Measurements from ENCODE around the gene B4GALNT3.
"Not testable (repeated sequence)": the region's sequence is repeated elsewhere in the genome, so short reads cannot be mapped to it uniquely, and the experiment has no call there.

The B4GALNT3 gene

DNA sequence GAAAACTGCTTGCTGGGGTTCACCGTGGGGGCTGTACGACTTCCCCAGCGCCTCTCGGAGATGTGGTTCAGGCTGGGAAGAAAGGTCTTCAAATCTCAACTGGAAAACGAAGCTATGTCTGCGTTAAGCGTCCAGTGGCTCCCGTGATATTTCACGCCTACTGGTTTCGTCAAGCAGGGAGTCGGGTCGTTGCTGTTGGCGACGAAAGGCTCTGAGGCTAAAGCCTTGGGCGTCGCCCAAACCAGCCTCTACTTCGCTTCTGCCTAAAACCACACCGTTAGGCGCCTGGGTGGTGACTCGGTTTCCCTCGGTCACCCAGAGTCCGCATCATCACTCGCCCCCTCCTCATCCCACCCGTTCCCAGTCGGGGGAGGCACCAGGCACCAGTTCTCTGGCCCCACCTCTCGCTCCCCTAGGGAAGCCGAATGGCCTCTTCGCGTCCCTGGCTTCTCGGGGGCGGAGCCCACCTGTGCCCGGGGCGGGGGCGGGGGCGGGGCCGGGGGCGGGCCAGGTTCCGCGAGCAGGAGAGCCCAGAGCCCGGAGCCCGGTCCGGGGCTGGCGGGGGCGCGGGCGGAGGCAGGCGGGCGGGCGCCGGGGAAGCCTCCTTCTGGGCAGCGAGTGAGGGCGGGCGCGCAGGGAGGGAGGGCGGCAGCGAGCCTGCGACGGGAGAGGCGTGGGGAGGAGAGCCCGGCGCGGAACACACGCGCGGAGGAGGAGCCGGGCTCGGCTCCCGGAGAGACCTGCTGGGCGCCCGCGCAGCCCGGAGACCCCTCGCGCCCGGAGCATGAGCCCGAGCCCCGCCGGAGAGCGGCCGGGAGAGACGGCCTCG, at the start of gene B4GALNT3:
TSS of gene B4GALNT3 (plus strand) at position 510 of the 829 bp plus-strand sequence. CDS start 438 bp downstream, outside the sequence.
- DNase-seq, result peak; percentile 38 to 57

DNA sequence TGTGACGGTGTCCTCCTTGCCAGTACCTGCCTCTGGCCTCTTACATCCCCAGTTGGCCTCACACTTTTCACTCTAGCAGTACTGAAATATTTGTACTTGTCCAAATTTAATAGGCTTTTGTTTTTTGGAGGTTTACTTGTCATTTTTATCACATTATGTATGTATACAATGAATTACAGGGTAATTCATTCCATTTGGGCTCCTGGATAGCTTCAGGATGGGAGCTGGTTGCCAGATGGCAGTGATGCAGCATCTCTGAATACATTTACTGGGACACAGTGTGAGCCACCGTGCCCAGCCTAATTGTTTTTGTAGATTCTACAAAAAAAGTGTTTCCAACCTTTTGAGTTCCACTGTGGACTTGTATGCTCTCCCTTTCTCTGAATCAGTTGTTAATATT, 44.9 kb upstream of the B4GALNT3 start:
- DNase-seq, result no peak

DNA sequence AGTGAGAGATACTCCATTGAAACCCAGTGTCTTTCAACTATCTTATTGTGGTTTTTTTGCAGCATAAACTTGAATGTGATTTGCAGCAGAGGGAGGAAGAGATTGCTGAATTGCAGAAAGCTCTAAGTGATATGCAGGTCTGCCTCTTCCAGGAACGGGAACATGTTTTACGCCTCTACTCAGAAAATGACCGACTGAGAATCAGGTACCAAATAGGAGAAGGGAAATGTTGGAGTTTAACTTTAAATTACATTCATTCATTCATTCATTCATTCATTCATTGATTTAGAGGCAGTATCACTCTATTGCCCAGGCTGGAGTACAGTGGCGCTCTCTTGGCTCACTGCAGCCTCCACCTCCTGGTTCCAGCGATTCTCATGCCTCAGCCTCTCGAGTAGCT, 41.3 kb upstream of the B4GALNT3 start:
- DNase-seq, result no peak

DNA sequence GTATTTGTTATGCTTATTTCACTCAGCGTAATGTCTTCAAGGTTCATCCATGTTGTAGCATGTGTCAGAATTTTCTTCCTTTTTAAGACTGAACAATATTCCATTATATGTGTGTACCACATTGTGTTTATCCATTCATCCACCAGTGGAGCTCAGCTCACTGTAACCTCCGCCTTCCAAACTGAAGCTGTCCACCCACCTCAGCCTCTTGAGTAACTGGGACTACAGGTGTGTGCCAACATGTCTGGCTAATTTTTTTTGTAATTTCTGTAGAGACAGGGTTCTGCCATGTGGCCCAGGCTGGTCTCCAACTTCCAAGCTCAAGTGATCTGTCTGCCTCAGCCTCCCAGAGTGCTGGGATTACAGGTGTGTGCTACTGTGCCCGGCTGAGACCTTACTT, 37.2 kb upstream of the B4GALNT3 start:
- no peak for DNase-seq

DNA sequence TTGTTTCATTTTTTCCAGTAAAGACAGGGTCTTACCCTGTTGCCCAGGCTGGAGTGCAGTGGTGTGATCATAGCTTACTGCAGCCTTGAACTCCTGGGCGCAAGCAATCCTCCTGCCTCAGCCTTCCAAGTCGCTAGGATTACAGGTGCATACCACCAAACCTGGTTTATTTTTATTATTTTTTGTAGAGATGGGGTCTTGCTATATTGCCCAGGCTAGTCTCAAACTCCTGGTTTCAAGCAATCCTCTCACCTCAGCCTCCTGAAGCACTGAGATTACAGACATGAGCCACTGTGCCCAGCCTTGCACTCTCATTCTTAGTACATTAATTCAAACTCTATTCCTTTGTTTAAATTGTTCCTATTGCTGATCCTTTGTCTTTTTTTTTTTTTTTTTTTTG, 24.0 kb upstream of the B4GALNT3 start:
- not testable (repeated sequence) for DNase-seq

DNA sequence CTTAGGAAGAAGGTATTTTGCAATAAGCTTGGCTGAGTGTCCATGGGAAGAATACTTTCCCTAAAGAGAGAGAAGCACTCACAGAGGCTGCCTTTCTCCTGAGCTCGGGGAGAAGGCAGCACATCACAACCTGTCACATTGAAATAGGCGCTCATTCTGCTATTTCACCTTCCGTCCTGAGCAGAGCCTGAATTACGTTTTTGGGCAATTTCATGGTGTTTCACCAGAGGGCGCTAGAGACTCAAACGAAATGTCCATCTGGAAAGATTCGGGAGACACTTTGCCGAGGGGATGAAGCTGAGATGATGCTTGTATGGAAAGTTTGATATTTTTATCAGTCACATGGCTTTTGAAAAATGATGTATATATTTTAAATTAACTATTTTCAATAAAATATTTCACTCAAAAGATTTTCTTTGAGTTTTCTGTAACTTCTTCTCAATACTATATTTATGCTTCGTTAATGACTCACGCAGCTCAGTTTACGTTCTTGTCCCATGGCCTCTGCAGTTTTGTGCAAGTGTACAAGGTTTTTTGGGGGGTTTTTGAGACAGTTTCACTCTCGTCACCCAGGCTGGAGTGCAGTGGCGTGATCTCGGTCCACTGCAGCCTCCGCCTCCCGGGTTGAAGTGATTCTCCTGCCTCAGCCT, 17.4 kb upstream of the B4GALNT3 start:
- peak; percentile 13 to 56 for DNase-seq

DNA sequence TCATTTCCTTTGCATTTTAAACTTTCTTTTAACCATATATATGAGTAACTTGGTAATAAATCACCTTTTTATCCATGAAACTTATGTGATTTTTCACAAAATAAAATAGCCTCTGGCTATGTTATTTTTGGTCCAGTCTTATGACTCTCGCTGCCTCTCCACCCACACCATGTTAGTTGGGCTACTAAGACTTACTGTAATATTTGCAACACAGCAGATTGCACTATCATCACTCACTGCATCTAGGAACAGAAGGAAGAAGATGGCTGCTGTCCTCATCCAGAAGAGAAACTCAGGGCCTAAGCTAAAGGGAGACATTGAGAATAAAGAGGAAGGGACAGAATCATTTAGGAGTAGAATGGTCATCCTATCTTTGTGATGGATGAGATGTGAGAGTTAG, 12.6 kb upstream of the B4GALNT3 start:
- DNase-seq, result no peak

DNA sequence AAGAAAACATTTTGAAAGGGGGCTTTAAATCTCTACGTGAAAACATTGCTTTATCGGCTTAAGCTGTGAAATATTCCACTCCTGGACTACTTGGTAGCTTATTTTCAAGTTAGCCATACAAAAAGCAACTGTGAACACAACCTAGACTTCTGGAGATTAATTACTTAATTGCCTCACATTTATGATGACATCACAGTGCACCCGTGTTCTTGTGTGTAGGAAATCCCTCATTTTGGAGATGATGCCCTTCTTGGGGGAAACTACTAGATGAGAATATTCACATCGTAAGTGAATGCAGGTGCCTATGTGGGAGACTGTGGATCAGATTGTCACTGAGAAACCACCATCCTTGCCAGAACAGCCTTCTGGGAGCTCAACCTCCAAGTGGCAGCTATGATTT, 10.5 kb upstream of the B4GALNT3 start:
- no peak for DNase-seq

DNA sequence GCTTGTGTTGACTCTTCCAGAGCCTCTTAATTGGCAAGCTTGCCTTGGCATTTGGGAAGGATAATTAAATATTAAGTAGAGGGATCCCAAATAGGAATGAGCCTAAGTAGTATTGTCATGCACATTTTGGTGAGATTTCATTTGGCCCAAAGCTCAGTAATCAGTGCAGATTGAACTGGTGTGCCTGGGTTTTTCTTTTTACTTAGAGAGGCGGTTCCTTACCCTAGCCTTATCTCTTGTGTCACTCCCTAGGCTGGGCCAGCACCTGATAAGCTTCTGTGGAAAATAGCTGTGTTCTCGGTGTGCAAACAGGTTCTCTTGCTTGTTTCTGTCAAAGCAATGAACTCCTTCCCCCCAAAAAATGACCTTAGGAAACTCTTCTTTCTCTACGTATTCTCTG, 9.3 kb upstream of the B4GALNT3 start:
- no peak for DNase-seq

DNA sequence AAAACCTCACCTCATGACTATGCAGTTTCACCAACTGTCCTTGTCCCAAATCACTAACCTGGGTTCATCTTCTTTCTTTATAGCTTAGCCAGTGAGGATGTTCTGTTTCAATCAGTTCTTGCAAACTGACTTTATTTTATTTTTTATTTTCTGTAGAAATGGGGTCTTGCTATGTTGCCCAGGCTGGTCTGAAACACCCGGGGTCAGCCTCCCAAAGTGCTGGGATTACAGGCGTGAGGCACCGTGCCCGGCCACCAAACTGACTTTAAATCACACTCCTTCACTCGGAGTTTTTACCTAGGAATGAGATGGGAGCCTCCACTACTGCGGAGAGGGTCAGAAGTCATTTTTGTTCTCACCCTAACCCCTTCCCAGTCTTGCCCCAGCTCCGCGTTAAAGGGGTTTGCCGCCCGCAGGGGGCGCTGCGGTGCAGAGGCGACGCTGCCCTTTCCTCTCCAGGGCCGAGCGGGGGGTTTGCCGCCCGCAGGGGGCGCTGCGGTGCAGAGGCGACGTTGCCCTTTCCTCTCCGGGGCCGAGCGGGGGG, 7.0 kb upstream of the B4GALNT3 start:
- DNase-seq, result peak; percentile 32 to 62

DNA sequence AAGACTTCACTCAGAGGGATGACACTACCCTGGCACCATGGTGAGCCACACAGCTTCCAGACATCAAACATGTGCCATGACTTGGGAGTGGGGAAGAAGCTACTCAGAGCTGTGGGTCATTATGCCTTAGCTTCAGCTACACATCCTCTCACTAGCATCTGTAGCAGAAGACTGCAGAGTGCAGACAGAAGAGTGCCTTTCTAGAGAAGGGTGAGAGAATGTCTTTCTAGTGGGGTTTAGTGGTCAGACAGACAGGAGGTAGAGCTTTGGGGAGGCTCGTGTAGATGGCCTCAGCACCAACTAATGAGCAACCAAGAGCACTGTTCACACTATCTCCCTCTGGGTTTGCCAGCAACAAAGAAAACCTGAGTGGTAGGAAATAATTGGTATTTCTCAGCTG, 4.9 kb upstream of the B4GALNT3 start:
- no peak for DNase-seq

DNA sequence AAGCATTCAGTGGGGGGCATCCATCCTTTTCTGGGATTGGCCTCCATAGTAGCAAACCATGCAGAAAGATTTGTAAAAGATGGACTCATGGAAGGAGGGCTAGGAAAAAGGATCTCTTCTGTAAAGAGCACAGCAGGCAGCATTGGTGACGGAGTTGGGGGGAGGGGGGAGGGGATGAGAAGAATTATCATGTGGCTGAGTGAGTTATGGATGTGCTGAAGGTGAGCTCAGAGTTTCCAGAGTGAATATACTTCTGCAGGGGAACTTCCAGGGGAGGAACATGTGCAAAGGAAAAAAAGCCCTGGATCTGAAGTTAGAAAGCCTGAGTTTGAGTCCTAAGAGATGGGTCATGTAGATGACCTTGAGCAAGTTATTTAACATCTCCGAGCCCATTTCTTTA, 3.9 kb upstream of the B4GALNT3 start:
- no peak for DNase-seq

DNA sequence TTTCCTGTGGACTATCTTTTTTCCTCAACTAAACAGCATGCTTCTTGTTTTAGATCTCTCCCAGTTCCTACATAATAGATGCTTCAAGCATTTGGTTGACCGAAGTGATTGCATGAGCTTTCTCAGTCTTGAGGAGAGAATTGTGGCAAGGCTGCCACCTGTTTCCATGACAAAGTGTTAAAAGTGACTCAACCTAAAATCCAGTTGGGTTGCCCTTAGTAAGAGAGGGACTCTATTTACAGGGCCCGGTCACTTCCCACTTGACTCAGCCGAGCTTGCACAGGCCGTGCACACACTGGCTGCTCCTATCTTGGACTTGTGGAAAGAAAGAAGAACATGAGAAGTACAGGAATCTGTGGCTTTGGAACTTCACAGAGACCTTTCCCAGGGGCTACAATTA, 2.1 kb upstream of the B4GALNT3 start:
- DNase-seq, result no peak

DNA sequence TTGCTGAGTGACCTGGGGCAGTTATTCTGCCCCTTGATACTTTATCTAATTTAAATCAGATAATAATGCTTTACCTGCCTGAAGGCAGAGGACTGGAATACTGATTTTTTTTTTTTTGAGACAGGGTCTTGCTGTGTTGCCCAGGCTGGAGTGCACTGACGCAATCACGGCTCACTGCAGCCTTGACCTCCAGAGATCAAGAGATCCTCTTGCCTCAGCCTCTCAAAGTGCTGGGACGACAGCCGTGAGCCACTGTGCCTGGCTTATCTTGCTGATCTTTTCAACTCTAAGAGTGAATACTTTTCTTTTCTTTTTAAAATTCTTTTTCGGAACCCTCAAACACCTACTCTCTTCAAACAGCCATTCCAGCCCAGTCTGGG, 699 bp upstream of the B4GALNT3 start:
- no peak for DNase-seq

DNA sequence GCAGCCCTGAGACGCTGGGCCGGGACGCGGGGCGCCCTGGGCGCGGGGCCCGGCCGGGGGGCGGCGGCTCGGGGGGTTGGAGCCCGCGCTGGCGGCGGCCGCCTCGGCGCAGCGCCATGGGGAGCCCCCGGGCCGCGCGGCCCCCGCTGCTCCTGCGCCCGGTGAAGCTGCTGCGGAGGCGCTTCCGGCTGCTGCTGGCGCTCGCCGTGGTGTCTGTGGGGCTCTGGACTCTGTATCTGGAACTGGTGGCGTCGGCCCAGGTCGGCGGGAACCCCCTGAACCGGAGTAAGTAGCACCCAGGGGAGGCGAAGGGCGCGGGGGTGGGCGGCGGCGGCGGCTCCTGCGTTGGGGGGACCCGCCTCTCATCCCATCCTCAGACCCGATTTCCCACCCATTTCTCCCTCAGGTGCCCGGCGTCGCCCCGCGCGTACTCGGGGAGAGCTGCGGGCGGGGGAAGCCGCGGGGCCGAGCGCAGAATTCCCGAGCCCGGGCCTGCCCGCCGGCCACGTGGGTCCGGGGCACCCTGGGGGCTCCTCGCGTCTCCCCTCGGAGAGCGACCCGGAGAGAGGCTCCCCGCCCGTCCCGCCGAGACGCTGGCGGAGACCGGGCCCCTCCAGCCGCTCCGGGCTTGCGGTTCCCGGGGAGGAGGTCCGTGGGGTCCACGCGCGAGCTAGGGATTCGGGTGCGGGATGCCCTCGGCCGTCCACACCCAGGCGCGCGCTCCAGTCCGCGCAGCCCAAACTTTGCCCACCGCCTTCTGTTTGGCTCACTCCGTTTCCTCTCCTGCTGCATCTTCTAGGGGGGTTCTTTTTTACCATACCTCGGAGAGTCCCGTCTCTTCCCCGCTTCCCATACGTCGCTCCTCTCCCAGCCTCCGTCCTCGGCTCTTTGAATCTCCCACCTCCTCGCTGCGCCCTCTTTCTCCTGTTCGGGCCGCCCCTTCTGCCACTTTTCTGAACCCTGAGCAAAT, 807 bp downstream of the B4GALNT3 start:
- DNase-seq, result peak; percentile 24 to 44

DNA sequence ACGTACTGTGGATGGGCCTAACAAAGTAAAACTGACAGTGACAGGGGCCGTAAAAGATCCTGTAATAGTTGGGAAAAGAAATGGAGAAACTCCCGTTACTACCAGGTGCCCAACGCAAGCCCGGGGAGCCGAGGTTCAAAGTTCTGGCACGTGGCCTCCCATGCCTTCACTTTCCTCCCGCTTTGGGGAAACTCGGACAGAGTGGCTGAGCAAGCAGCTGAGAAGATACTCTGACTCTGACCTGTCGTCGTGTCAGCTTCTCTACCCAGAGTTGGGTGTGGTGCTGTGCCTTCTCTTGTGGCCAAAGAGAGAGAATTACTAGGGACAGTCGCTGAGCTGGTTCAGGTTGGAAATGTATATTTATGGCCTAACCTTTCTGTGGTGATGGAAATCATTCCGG, 1.7 kb downstream of the B4GALNT3 start:
- no peak for DNase-seq

DNA sequence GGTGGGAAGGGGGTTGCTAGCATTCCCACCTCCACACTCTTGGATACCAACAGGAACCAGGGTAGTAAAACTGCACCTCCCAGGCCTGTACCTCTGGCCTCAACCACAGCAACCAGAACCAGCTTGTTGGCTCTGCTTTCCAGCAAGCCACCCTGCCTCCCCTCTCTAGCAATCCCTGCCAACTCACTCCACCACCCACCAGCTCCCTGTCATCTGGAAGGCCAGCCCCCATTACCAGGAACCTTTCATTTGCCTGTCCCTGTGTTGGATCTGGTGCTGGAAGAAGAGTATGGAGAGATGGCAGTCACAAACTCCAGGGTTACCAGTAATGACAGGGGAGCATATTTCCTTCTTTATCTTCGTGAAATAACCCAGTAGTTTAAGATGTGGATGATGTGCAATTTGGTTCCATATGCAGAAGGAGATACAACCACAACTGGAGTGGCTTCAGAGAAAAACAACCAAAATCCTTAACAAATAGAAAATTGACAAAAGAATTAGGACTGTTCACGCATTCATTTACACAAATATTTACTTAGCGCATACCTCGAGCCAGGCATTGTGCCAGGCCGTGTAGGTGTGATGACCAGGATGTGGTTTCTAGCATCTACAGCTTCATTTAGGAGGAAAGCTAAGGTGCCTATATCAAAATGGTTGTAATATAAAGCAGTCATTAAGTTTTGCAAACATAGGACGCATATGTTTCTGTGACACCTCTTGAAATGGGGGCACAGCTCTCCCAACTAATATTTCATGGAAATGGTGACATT, 3.4 kb downstream of the B4GALNT3 start:
- no peak for DNase-seq

DNA sequence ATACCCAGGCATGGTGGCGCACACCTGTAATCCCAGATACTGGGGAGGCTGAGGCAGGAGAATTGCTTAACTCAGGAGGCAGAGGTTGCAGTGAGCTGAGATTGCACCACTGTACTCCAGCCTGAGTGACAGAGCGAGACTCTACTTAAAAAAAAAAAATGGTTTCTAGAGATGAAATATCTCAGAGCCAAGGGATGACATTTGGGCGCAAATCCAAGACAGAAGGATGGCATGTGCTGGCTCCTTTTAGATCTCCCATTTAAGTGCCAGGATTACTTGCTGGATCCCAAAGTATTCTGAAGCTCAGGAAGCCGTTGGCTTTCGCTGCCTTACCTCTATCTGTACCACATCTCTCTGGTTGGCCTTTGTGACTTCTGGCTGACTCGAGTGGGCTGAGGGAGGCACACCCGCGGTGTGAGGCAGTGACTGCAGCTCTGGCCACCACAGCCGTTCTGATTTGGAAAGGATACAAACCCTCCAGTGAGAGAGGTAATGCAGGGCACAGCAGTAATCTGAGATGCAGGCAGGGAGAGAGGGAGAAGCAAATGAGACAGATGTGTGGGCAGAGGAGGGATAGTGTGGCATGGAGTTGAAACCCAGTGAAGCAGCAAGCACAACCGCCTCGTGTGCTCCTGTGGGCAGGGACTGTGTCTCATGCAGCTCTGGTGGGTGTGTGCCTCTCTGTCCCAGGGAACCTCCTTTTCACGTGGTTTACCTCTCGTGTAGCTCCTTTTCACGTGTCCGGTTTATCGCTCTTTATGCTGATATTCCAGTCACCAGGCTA, 4.9 kb downstream of the B4GALNT3 start:
- DNase-seq, result no peak

DNA sequence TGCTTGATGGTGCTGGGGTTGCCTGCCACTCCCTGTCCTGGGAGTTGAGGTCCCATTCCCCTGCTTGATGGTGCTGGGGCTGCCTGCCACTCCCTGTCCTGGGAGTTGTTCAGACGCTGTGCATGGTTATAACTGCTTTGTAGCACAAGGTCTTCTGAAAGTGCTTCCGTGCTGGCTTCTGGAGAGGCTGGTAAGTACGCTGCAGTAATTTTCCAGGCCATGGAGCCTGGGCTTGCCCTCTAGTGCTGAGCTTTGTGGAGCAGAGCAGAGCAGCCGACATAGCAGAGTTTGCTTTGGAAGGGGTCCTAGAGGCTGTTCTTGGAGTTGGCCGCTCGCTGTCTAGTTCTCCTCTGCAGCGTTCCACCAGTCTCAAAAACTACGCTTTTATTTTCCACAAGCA, 6.3 kb downstream of the B4GALNT3 start:
- DNase-seq, result no peak

DNA sequence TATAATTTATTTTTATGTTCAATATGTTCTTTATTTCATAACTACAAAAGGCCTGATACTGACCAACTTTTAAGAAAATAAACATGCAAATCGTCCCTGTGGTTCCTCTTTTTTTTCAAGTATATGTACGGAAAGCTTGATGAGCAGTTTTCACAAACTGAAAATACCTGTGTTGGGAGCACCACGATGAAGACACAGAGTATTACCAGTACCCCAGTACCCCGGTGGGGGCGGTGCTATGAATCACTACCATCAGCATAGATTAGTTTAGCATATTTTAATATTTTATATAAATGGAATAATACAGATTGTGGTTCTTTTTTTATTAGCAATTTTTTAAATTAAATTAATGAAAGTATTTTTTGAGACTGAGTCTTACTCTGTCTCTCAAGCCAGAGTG, 7.0 kb downstream of the B4GALNT3 start:
- DNase-seq, result no peak

DNA sequence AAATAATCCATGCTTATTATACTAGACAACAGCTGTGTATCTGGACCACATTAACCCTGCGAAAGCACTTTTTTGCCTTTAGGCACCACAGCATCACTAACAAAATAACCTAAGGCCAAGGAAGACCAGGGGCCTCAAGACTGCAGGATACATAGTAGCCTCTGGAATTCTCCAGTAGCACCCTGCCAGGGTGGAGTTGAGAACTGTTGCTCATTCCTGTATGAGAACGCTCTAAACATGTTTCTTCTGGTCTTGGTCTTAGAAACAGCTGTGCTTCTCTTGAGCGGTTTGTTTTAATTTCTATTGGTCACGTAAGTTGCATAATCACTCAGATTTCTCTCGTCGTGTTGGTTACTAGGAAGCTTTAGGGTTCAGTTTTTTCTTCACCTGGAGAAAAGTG, 7.9 kb downstream of the B4GALNT3 start:
- no peak for DNase-seq

Data from CD4-positive, alpha-beta T cell treated with Interleukin-1 beta for 1 hour (primary cell).